Middle frontal gyrus (tissue), 1 donor: ENCODE measurements around the gene MGST2.
A peak's percentile ranks its signal among the peaks of the same experiment; 100 is the strongest.

Source experiments
- DNase-seq: peaks from one replicate; pipeline ENCODE4 v3.0.0-alpha.2; 2015; ENCODE audit warnings: low spot score; ENCODE audit errors: extremely low spot score

MGST2 gene

GRCh38 chr4:139643042-139643895 is 22.4 kb upstream of the MGST2 start:
- no peak for DNase-seq

GRCh38 chr4:139645458-139645857 is 20.2 kb upstream of the MGST2 start:
- DNase-seq, result no peak

GRCh38 chr4:139647184-139647583 is 18.4 kb upstream of the MGST2 start:
- no peak for DNase-seq

- DNase-seq, result no peak
Measured at GRCh38 chr4:139647952-139648351, 17.7 kb upstream of the MGST2 start.

GRCh38 chr4:139651282-139652194 is 14.1 kb upstream of the MGST2 start:
- DNase-seq, result peak; percentile 75

- DNase-seq, result no peak
Measured at GRCh38 chr4:139654516-139654915, 11.1 kb upstream of the MGST2 start.

- DNase-seq, result no peak
Measured at GRCh38 chr4:139655116-139655515, 10.5 kb upstream of the MGST2 start.

- DNase-seq, result peak; percentile 67
Measured at GRCh38 chr4:139656614-139657486, 8.8 kb upstream of the MGST2 start.

- no peak for DNase-seq
Measured at GRCh38 chr4:139658185-139658584, 7.4 kb upstream of the MGST2 start.

GRCh38 chr4:139658586-139659382 is 6.8 kb upstream of the MGST2 start:
- DNase-seq, result no peak

- DNase-seq, result no peak
Measured at GRCh38 chr4:139659735-139660424, 5.7 kb upstream of the MGST2 start.

GRCh38 chr4:139660568-139661043 is 5.0 kb upstream of the MGST2 start:
- DNase-seq, result no peak

GRCh38 chr4:139663561-139664138 is 2.0 kb upstream of the MGST2 start:
- DNase-seq, result no peak

GRCh38 chr4:139664442-139664841 is 1.2 kb upstream of the MGST2 start:
- DNase-seq, result no peak

GRCh38 chr4:139665079-139665689 is 435 bp upstream of the MGST2 start:
- no peak for DNase-seq

GRCh38 chr4:139666735-139667281 is 1.2 kb downstream of the MGST2 start:
- DNase-seq, result no peak

- DNase-seq, result no peak
Measured at GRCh38 chr4:139668036-139668435, 2.4 kb downstream of the MGST2 start.

- DNase-seq, result no peak
Measured at GRCh38 chr4:139668658-139669201, 3.1 kb downstream of the MGST2 start.
